Lower lobe of right lung (tissue), 2 donors: Measurements from ENCODE around the gene SSX2IP. TPM values are rescaled to one million over a fixed set of nuclear protein-coding genes. Genes with fewer than 3 reads are reported as not detected.
"Not testable (repeated sequence)": the region's sequence is repeated elsewhere in the genome, so short reads cannot be mapped to it uniquely, and the experiment has no call there.

Experiments
- ATAC-seq, 2 donors: fragments of 200-7000 bp; cut with Tn5 transposase; one replicate each; pipeline ENCODE4 v1.9.1; 2020 to 2022; ENCODE audit warnings: mild to moderate bottlenecking in 2 of 2, moderate library complexity in 2 of 2
- DNase-seq: peaks from one replicate; pipeline ENCODE4 v3.0.0-alpha.2; 2020
- H3K27ac ChIP-seq: fragments of 200-600 bp; one replicate; pipeline ENCODE4 v1.8.0; 2022
- H3K27me3 ChIP-seq: fragments of 200-600 bp; one replicate; pipeline ENCODE4 v1.8.0; 2022; ENCODE audit warnings: low read depth
- H3K36me3 ChIP-seq: fragments of 200-600 bp; one replicate; pipeline ENCODE4 v1.8.0; 2022; ENCODE audit warnings: mild to moderate bottlenecking
- H3K4me1 ChIP-seq: fragments of 200-600 bp; one replicate; pipeline ENCODE4 v1.8.0; 2022
- H3K4me3 ChIP-seq: fragments of 200-600 bp; one replicate; pipeline ENCODE4 v1.8.0; 2022; ENCODE audit warnings: mild to moderate bottlenecking
- H3K9me3 ChIP-seq: fragments of 200-600 bp; one replicate; pipeline ENCODE4 v1.8.0; 2022
- intact Hi-C: fragments of 100-400 bp; cut with DNase I; formaldehyde crosslinking; loops from one replicate; pipeline ENCODE4 v1.11.0; 2022
- total RNA-seq: library from RNA; stranded (reverse); fragmentation: NEBNext Ultra II Directional; extraction: Animal tissue kit (Norgen Biotek cat#: 25700); gene quantifications from one replicate; pipeline ENCODE4 v1.2.1, GENCODE V29; 2021
- TF ChIP-seq, protein P1 (sequence below): fragments of 200-600 bp; IDR thresholded peaks from one replicate; pipeline ENCODE4 v1.8.0; 2022; ENCODE audit warnings: antibody characterized with exemption, mild to moderate bottlenecking
- donor health status: DM: no; HTN: yes; CAD: no; lungs with severe emphysema.

SSX2IP gene
- total RNA-seq, 1 donor from 2014 or later: 5.8 TPM

DNA sequence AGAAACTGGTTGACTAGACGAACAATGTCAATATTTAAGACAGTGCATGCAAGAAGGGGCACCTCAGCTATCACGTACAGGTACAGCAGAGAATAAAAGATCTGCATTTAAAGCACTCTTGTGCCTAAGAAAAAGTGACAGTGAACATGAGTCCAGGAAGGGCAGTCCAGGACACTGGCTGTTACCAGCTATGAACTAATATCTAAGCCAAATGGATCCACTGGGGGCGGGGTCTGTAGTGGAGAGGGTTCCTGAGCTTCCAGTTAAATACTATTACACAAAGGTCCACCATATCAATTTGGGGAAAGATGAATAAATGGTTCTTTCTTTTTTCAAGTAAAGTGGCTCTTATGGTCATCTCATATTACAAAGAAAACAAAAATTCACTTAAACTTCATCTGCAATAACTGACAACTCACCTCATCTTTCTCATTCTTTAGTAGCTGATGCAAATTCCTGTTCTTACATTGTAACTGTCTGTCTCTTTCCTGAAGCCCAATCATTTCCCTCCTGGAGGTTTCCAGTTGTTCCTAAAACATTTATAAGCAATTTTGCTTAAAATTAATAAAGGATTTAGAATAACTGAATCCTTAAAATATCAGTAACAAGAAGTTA is 24.5 kb downstream of the SSX2IP start:
- TF ChIP-seq, protein P1, sequence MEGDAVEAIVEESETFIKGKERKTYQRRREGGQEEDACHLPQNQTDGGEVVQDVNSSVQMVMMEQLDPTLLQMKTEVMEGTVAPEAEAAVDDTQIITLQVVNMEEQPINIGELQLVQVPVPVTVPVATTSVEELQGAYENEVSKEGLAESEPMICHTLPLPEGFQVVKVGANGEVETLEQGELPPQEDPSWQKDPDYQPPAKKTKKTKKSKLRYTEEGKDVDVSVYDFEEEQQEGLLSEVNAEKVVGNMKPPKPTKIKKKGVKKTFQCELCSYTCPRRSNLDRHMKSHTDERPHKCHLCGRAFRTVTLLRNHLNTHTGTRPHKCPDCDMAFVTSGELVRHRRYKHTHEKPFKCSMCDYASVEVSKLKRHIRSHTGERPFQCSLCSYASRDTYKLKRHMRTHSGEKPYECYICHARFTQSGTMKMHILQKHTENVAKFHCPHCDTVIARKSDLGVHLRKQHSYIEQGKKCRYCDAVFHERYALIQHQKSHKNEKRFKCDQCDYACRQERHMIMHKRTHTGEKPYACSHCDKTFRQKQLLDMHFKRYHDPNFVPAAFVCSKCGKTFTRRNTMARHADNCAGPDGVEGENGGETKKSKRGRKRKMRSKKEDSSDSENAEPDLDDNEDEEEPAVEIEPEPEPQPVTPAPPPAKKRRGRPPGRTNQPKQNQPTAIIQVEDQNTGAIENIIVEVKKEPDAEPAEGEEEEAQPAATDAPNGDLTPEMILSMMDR: no peak
- no peak for ATAC-seq
- H3K36me3 ChIP-seq: no peaks in the 10 kb centered on the region
- no peak for DNase-seq
- no peak overlapping the region for H3K4me3 ChIP-seq
- H3K4me1 ChIP-seq: no peaks in the 10 kb centered on the region
- H3K27ac ChIP-seq: no peak overlapping the region
- H3K27me3 ChIP-seq: no peaks in the 10 kb centered on the region
- intact Hi-C loops: no loop called here
- no peaks in the 10 kb centered on the region for H3K9me3 ChIP-seq

DNA sequence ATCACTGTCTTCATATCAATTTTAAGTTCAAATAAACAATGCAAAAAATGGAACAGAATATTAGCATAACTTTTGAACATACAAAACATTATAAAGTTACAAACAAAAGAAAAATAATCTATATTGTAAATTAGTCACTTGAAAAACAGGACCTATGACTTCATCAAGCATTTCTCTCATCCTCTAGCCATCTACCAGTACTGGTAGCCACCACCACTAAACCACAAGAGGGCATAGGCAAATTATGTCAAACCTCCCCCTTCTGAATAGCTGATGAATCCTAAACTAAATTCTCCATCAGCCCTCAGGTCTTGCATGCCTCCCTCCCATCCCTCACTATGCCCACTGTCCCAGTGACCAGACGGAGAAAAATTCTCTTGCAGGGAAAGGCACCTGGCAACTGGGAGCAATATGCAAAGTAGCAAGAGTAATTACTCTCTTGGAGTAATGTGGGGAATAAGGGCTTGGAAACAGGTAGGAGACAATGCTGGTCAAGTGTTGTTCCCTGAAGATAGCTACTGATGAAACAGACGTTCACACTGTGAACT is 37.1 kb downstream of the SSX2IP start:
- Histone ChIP-seq H3K27me3 (no peaks in the 10 kb centered on the region), H3K4me1 (no peaks in the 10 kb centered on the region), H3K9me3 (no peaks in the 10 kb centered on the region), H3K36me3 (peaks cover 26% of the 10 kb centered on the region), H3K27ac (no peak overlapping the region), H3K4me3 (no peak overlapping the region)
- TF ChIP-seq, protein P1: no peak
- intact Hi-C loops: no loop called here
- DNase-seq (no peak), ATAC-seq (no peak)

DNA sequence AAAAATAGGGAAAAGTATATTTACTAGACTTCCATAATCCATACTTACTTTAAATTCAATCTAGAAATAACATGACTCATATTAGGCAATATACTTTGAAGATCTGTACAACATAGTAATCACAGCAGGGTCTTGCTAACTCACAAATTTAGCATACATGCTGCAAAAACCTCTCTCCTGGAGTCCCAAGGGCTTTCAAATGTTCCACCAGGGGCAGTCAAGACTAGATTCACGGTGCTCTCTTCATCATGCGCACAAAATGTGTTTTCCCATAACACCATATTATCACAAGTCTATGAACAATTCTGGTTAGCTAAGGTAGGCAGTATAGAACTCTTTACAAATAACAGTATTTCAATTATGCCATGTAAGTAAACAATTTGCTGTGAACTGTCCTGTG is 45.8 kb downstream of the SSX2IP start:
- TF ChIP-seq, protein P1: no peak
- Histone ChIP-seq H3K36me3 (no peaks in the 10 kb centered on the region), H3K4me1 (no peaks in the 10 kb centered on the region), H3K27ac (no peak overlapping the region), H3K27me3 (no peaks in the 10 kb centered on the region), H3K4me3 (no peak overlapping the region), H3K9me3 (no peaks in the 10 kb centered on the region)
- DNase-seq: no peak
- intact Hi-C loops: no loop called here
- no peak for ATAC-seq

DNA sequence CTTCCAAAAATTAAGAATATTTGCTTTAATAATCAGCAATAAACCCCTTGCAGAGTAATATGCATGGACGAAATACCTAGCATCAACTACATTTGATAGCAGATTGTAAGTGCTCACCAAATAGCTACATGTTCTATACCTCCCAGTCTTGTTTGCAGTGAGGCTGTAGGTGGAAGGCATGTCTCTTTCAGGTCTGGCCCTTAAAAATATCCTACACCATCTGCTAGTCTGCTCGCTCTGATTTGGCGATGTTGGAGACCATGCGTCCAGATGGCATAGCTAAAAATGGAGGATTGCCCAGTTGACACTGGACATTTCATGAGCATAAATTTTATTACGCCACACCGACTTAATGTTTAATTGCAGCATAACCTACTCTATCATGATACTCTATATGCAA is 47.1 kb downstream of the SSX2IP start:
- DNase-seq (no peak), ATAC-seq (no peak)
- TF ChIP-seq, protein P1: no peak
- Histone ChIP-seq H3K4me1 (no peaks in the 10 kb centered on the region), H3K9me3 (no peaks in the 10 kb centered on the region), H3K36me3 (no peaks in the 10 kb centered on the region), H3K27ac (no peak overlapping the region), H3K4me3 (no peak overlapping the region), H3K27me3 (no peaks in the 10 kb centered on the region)
- intact Hi-C loops: no loop called here

DNA sequence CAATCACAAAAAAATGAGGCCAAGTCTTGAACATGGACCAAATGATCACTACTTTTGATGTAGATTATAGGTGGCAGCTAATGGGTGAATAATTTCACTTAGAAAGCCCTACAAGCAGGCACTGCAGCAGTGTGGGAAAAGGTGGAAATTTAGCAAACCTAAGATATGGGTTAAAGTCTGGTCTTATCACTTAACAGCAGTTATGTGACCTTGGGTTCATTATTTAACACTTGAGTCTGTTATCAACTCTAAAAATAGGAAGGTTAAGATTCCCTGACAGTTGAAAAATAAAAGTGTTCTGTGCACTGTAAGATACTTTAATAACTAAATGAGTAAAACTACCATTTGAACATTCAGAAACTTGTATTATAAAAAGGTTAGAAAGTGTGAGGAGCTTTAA is 47.5 kb downstream of the SSX2IP start:
- H3K27ac ChIP-seq: no peak overlapping the region
- no peaks in the 10 kb centered on the region for H3K9me3 ChIP-seq
- no peaks in the 10 kb centered on the region for H3K27me3 ChIP-seq
- DNase-seq: no peak
- TF ChIP-seq, protein P1: no peak
- no peak overlapping the region for H3K4me3 ChIP-seq
- intact Hi-C loops: no loop called here
- no peak for ATAC-seq
- no peaks in the 10 kb centered on the region for H3K4me1 ChIP-seq
- no peaks in the 10 kb centered on the region for H3K36me3 ChIP-seq

DNA sequence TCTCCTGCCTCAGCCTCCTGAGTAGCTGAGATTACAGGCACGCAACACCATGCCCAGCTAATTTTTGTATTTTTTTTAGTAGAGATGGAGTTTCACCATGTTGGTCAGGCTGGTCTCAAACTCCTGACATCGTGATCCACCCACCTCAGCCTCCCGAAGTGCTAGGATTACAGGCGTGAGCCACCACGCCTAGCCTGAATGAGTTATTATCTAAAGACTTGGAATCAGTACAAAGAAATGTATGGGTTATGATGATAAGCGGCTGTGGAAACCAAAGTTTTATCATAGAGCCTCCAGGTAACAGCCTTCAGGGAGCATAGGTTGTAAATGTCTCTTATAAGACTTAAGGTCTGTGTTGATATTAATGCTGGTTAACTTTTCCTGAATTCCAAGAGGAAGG is 50.5 kb downstream of the SSX2IP start:
- DNase-seq, H3K4me1 ChIP-seq, H3K4me3 ChIP-seq, H3K36me3 ChIP-seq, ATAC-seq, intact Hi-C loops, H3K27me3 ChIP-seq, H3K27ac ChIP-seq, H3K9me3 ChIP-seq: not testable (repeated sequence)
